ENCODE results near the gene NCR3LG1.
"Not testable (repeated sequence)": the region's sequence is repeated elsewhere in the genome, so short reads cannot be mapped to it uniquely, and the experiment has no call there.

NCR3LG1 gene

DNA sequence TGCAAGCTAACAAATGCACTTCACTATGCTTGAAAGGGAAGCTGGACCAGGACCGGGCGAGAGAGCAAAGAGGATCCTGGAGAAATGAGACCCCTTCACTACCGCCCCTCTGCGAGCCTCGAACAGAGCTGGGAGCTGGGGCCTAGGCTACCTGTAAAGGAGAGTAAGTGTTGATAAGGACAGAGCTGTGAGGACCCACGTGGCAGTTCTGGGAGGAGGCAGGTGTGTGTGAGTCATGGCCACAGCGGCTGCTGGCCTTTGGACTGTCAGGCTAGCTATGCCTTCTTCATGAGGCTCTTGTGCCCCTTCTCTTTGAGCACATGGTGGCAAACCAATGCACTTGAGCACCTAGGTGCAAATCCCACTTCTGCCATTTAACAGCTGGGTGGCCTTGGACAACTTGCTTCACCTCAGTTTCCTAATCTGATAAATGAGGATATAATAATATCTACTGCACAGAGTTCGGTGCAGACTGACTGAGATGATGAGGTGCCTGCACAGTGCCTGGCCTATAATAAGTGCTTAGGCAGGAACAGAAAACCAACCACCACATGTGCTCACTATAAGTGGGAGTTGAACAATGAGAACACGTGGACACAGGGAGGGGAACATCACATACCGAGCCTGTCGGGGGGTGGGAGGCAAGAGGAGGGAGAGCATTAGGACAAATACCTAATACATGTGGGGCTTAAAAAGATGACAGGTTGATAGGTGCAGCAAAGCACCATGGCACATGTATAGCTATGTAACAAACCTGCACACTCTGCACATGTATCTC lies 72.1 kb downstream of the NCR3LG1 start:
- Histone ChIP-seq H3K4me1 (no peaks in the 10 kb centered on the region), H3K27me3 (ENCODE audit: control insufficient read depth, insufficient read depth, low read length) (no peaks in the 10 kb centered on the region), H3K36me3 (ENCODE audit: control insufficient read depth, insufficient read depth, low read length) (no peaks in the 10 kb centered on the region), H3K9ac (no peak overlapping the region), H3K4me2 (ENCODE audit: low read length) (no peak overlapping the region), H2AFZ (no peak overlapping the region), H3K27ac (no peak overlapping the region), H3K79me2 (no peaks in the 10 kb centered on the region), H3K9me3 (ENCODE audit: control insufficient read depth, low read length) (no peaks in the 10 kb centered on the region), H3K4me3 (ENCODE audit: low read depth, low read length) (no peak overlapping the region)
- TF ChIP-seq, protein P1, sequence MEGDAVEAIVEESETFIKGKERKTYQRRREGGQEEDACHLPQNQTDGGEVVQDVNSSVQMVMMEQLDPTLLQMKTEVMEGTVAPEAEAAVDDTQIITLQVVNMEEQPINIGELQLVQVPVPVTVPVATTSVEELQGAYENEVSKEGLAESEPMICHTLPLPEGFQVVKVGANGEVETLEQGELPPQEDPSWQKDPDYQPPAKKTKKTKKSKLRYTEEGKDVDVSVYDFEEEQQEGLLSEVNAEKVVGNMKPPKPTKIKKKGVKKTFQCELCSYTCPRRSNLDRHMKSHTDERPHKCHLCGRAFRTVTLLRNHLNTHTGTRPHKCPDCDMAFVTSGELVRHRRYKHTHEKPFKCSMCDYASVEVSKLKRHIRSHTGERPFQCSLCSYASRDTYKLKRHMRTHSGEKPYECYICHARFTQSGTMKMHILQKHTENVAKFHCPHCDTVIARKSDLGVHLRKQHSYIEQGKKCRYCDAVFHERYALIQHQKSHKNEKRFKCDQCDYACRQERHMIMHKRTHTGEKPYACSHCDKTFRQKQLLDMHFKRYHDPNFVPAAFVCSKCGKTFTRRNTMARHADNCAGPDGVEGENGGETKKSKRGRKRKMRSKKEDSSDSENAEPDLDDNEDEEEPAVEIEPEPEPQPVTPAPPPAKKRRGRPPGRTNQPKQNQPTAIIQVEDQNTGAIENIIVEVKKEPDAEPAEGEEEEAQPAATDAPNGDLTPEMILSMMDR (IDR thresholded peaks at IDR 0.05): no peak

- H2AFZ ChIP-seq; H3K27ac ChIP-seq; H3K4me2 ChIP-seq (ENCODE audit: low read length); H3K9me3 ChIP-seq (ENCODE audit: control insufficient read depth, low read length); H3K36me3 ChIP-seq (ENCODE audit: control insufficient read depth, insufficient read depth, low read length); H3K27me3 ChIP-seq (ENCODE audit: control insufficient read depth, insufficient read depth, low read length); H3K79me2 ChIP-seq; H3K9ac ChIP-seq; H3K4me3 ChIP-seq (ENCODE audit: low read depth, low read length); H3K4me1 ChIP-seq: not testable (repeated sequence)
Observed at GRCh38 chr11:17426233-17426632, 74.6 kb downstream of the NCR3LG1 start.

Measured in parathyroid adenoma (tissue), 2 donors.